Measurements from ENCODE around the gene CDK4. TPM values are rescaled to one million over a fixed set of nuclear protein-coding genes. Genes with fewer than 3 reads are reported as not detected.

The CDK4 gene
- total and polyA plus RNA-seq, 7 donors = 38.0 to 105 (median 56.6) TPM

DNA sequence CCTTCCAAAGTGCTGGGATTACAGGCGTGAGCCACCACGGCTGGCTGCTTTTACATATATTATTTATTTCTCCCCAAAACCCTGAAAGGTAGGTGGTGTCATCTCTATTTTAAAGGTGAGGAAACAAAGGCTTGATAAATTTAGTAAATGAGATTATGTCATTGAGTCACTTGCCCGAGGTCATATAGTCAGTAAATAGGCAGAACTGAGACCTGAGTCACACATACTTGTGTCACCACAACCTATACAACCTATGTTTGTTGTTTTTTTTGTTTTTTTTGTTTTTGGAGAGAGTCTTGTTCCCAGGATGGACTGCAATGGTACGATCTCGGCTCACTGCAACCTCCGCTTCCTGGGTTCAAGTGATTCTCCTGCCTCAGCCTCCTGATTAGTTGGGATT is 43.2 kb upstream of the CDK4 start:
- ATAC-seq (peak in 2 of 4 donors; percentile 41 to 54), DNase-seq (no peak)
- Histone ChIP-seq H3K27ac (peak overlapping the region; percentile 42), H3K4me1 (no peaks in the 10 kb centered on the region), H3K27me3 (ENCODE audit: insufficient read depth in 3 of 3, low read length in 2 of 3) (no peaks in the 10 kb centered on the region), H3K36me3 (ENCODE audit: insufficient read depth in 1 of 2, low read depth in 1 of 2) (peaks cover 10 to 94% of the 10 kb centered on the region in 2 donors), H3K4me3 (no peak overlapping the region), H3K9me3 (no peaks in the 10 kb centered on the region)
- 84 to 89% (median 87%) methylated on average over 6 of the region's 6 CpGs for WGBS, 3 donors
- TF ChIP-seq, protein P1, sequence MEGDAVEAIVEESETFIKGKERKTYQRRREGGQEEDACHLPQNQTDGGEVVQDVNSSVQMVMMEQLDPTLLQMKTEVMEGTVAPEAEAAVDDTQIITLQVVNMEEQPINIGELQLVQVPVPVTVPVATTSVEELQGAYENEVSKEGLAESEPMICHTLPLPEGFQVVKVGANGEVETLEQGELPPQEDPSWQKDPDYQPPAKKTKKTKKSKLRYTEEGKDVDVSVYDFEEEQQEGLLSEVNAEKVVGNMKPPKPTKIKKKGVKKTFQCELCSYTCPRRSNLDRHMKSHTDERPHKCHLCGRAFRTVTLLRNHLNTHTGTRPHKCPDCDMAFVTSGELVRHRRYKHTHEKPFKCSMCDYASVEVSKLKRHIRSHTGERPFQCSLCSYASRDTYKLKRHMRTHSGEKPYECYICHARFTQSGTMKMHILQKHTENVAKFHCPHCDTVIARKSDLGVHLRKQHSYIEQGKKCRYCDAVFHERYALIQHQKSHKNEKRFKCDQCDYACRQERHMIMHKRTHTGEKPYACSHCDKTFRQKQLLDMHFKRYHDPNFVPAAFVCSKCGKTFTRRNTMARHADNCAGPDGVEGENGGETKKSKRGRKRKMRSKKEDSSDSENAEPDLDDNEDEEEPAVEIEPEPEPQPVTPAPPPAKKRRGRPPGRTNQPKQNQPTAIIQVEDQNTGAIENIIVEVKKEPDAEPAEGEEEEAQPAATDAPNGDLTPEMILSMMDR (IDR thresholded peaks at IDR 0.05) = no peak
- intact Hi-C loops (cut with DNase I) = no loop called here

DNA sequence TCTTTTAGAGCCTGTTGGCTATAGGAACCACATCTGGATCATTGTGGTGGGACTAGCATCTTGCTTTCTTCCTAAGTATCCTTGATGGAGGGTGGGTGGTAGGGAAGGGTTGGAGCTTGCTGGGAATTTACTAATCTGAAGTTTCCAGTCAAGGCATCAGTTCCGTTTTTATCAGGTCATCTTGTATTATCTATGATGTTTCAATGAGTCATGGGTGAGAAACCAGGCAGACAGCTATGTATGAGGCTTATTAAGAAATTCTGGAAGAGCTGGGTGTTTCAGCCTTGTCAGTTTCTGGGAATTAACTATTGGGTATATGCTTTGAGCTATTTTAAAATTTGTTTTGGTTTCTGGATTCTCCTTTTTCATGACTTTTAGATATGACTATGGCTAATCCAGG is 41.8 kb upstream of the CDK4 start:
- no peaks in the 10 kb centered on the region for H3K9me3 ChIP-seq
- no peak for DNase-seq
- ATAC-seq = peak in 1 of 4 donors; percentile 27
- H3K36me3 ChIP-seq (ENCODE audit: insufficient read depth in 1 of 2, low read depth in 1 of 2) = peaks cover 7 to 94% of the 10 kb centered on the region in 2 donors
- TF ChIP-seq, protein P1 (IDR thresholded peaks at IDR 0.05) = no peak
- intact Hi-C loops (cut with DNase I) = no loop called here
- no peak overlapping the region for H3K4me3 ChIP-seq
- no peaks in the 10 kb centered on the region for H3K4me1 ChIP-seq
- WGBS, 3 donors = 54 to 84% (median 61%) methylated on average over 1 of the region's 1 CpG
- no peaks in the 10 kb centered on the region for H3K27me3 ChIP-seq (ENCODE audit: insufficient read depth in 3 of 3, low read length in 2 of 3)
- H3K27ac ChIP-seq = no peak overlapping the region

DNA sequence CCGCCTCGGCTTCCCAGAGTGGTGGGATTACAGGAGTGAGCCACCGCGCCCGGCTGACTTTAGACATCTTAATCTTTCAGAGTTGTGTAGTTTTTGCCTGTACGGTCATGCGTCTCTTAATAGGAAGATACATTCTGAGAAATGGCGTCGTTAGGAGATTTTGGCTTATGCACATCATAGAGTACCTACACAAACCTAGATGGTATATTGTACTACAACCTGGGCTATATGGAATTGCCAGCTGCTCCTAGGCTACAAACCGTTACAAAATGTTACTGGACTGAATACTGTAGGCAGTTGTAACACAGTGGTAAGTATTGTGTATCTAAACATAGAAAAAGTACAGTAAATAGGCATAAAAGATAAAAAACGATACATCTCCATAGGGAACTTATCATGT is 31.8 kb upstream of the CDK4 start:
- peaks cover 9 to 61% of the 10 kb centered on the region in 2 donors for H3K36me3 ChIP-seq (ENCODE audit: insufficient read depth in 1 of 2, low read depth in 1 of 2)
- H3K4me1 ChIP-seq = peaks cover 17% of the 10 kb centered on the region
- H3K4me3 ChIP-seq = peak overlapping the region; percentile 83
- ATAC-seq (no peak), DNase-seq (no peak)
- no peaks in the 10 kb centered on the region for H3K27me3 ChIP-seq (ENCODE audit: insufficient read depth in 3 of 3, low read length in 2 of 3)
- 90 to 91% (median 90%) methylated on average over 11 of the region's 11 CpGs for WGBS, 3 donors
- no peaks in the 10 kb centered on the region for H3K9me3 ChIP-seq
- intact Hi-C loops (cut with DNase I) = no loop called here
- TF ChIP-seq, protein P1 (IDR thresholded peaks at IDR 0.05) = no peak
- no peak overlapping the region for H3K27ac ChIP-seq

DNA sequence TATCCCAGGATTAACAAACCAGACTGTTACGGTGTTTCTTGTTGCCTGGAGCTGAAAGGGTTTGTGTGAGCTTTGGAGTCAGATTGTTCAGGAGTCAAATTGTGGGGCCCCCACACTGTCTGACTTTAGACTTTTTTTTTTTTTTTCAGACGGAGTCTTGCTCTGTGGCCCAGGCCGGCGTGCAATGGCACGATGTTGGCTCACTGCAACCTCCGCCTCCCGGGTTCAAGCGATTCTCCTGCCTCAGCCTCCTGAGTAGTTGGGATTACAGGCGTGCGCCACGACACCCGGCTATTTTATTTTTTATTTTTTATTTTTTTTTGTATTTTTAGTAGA is 31.3 kb upstream of the CDK4 start:
- 77 to 82% (median 78%) methylated on average over 12 of the region's 12 CpGs for WGBS, 3 donors
- H3K4me1 ChIP-seq = peaks cover 17% of the 10 kb centered on the region
- H3K9me3 ChIP-seq = no peaks in the 10 kb centered on the region
- peak overlapping the region; percentile 83 for H3K4me3 ChIP-seq
- H3K36me3 ChIP-seq (ENCODE audit: insufficient read depth in 1 of 2, low read depth in 1 of 2) = peaks cover 9 to 57% of the 10 kb centered on the region in 2 donors
- H3K27me3 ChIP-seq (ENCODE audit: insufficient read depth in 3 of 3, low read length in 2 of 3) = no peaks in the 10 kb centered on the region
- peak overlapping the region; percentile 84 for H3K27ac ChIP-seq
- TF ChIP-seq, protein P1 (IDR thresholded peaks at IDR 0.05) = no peak
- DNase-seq (no peak), ATAC-seq (no peak)
- intact Hi-C loops (cut with DNase I) = no loop called here
